K562 (cell line): ENCODE measurements around the gene COL23A1. TPM values are rescaled to one million over a fixed set of nuclear protein-coding genes. Genes with fewer than 3 reads are reported as not detected.

Experiments used
- ATAC-seq: fragments of 200-7000 bp; cut with Tn5 transposase; 3 replicates; pipeline ENCODE4 v1.9.1; 2020; ENCODE audit warnings: moderate library complexity
- BruUV-seq: library from RNA; stranded (reverse); fragments of 400-500 nt; replicated peaks from 2 replicates; lab custom pipeline; 2021; lab: Mats Ljungman, UMichigan
- CTCF ChIA-PET: fragments of 300-600 bp; formaldehyde crosslinking; extraction: SDS; loops from one replicate; lab custom pipeline; 2021; ENCODE audit warnings: low intra/inter-chr PET ratio; lab: Yijun Ruan, JAX
- POLR2A ChIA-PET: fragments of 300-600, 350-650 bp; sonication (Branson Sonifier 250); formaldehyde crosslinking; extraction: SDS; loops from one replicate; lab custom pipeline; 2021; ENCODE audit warnings: antibody characterized with exemption, inconsistent platforms; lab: Yijun Ruan, JAX
- DNase-seq, 4 experiments: peaks; one replicate each; pipeline versions ENCODE4 v3.0.0 to v3.0.0-alpha.2; 2011 to 2018; ENCODE audit warnings: low spot score in 3 of 4, mixed read lengths in 3 of 4; ENCODE audit errors: extremely low read depth in 1 of 4
- FAIRE-seq: peaks from 2 replicates; lab custom pipeline; 2011; peaks lifted over from hg19 to GRCh38; lab: Jason Lieb, UNC
- H2AFZ ChIP-seq: 2 replicates; pipeline ENCODE4 v1.6.0; 2011; ENCODE audit warnings: low read depth, low read length, control low read depth, inconsistent platforms
- H3K27ac ChIP-seq: fragments of 200-600 bp; 3 replicates; pipeline ENCODE4 v1.8.0; 2011; ENCODE audit warnings: low read depth, mild to moderate bottlenecking, control low read depth, inconsistent platforms, low read length, moderate library complexity, mixed read lengths; ENCODE audit errors: extremely low read depth
- H3K27me3 ChIP-seq, 2 experiments: fragments of 300-600 bp in 1 of 2; 2 replicates in 1 of 2; 3 replicates in 1 of 2; pipeline versions ENCODE4 v1.6.0 to v1.8.0; 2011; ENCODE audit warnings: inconsistent platforms in 2 of 2, low read length in 2 of 2, mild to moderate bottlenecking in 1 of 2, mixed read lengths in 1 of 2, moderate library complexity in 1 of 2; ENCODE audit not compliant: control insufficient read depth in 2 of 2, insufficient read depth in 2 of 2
- H3K36me3 ChIP-seq: fragments of 300-600 bp; 3 replicates; pipeline ENCODE4 v1.8.0; 2011; ENCODE audit warnings: mild to moderate bottlenecking, low read length, inconsistent platforms; ENCODE audit not compliant: control insufficient read depth, insufficient read depth
- H3K4me1 ChIP-seq, 2 experiments: fragments of 200-600 bp in 1 of 2; replicated peaks in 1 of 2; 2 replicates in 1 of 2; 3 replicates in 1 of 2; pipeline versions ENCODE4 v1.5.1 to v1.8.0; 2011; ENCODE audit warnings: inconsistent platforms in 2 of 2, low read length in 2 of 2, mild to moderate bottlenecking in 1 of 2, mixed read lengths in 1 of 2, moderate library complexity in 1 of 2; ENCODE audit not compliant: control insufficient read depth in 2 of 2, insufficient read depth in 2 of 2
- H3K4me2 ChIP-seq: 2 replicates; pipeline ENCODE4 v1.6.1; 2011; ENCODE audit warnings: low read length, control low read depth, inconsistent platforms, mixed read lengths; ENCODE audit not compliant: insufficient read depth
- H3K4me3 ChIP-seq: fragments of 200-600 bp; sonication (generic), shearing (Covaris generic); 2 replicates; pipeline ENCODE4 v1.5.1; 2016; ENCODE audit warnings: control low read depth, inconsistent platforms
- H3K79me2 ChIP-seq: fragments of 200-600 bp; 3 replicates; pipeline ENCODE4 v1.8.0; 2011; ENCODE audit warnings: low read length, inconsistent platforms; ENCODE audit not compliant: control insufficient read depth, insufficient read depth
- H3K9ac ChIP-seq, 2 experiments: 2 replicates each; pipeline versions ENCODE4 v1.6.0 to v1.6.1; 2011; ENCODE audit warnings: low read depth in 2 of 2, low read length in 2 of 2, control low read depth in 1 of 2, inconsistent platforms in 1 of 2, mild to moderate bottlenecking in 1 of 2, mixed read lengths in 1 of 2; ENCODE audit not compliant: insufficient read depth in 1 of 2
- H3K9me1 ChIP-seq: one replicate; pipeline ENCODE4 v1.6.0; 2011; ENCODE audit warnings: inconsistent platforms, mild to moderate bottlenecking, low read length, moderate library complexity; ENCODE audit not compliant: control insufficient read depth, insufficient read depth
- H3K9me3 ChIP-seq: replicated peaks from 2 replicates; pipeline ENCODE4 v1.5.1; 2011; ENCODE audit warnings: low read depth, low read length, inconsistent platforms; ENCODE audit not compliant: control insufficient read depth, insufficient read depth
- H4K20me1 ChIP-seq: replicated peaks from 2 replicates; pipeline ENCODE4 v1.6.1; 2011; ENCODE audit warnings: low read length, inconsistent platforms, mixed read lengths; ENCODE audit not compliant: control insufficient read depth, insufficient read depth
- GABPA ChIP-seq: fragments of 200-800 bp; sonication (Bioruptor generic); conservative IDR thresholded peaks from 2 replicates; pipeline ENCODE4 v1.6.1; 2016; ENCODE audit warnings: low read depth, missing genetic modification characterization, missing compliant biosample characterization
- HOXB6 ChIP-seq: fragments of 250-450 bp; sonication (Bioruptor Pico); IDR thresholded peaks from 2 replicates; pipeline ENCODE4 v1.5.1; 2022; ENCODE audit warnings: mild to moderate bottlenecking, borderline replicate concordance
- TCF7L2 ChIP-seq: fragments of 150-350 bp; IDR thresholded peaks from 2 replicates; pipeline ENCODE4 v1.6.1; 2016; ENCODE audit warnings: low read depth, mild to moderate bottlenecking, low read length, moderate library complexity
- ZNF644 ChIP-seq: fragments of 200-800 bp; sonication (Bioruptor generic); IDR thresholded peaks from 2 replicates; pipeline ENCODE4 v1.6.1; 2016; ENCODE audit warnings: low read depth, missing genetic modification characterization, missing compliant biosample characterization
- ZNF764 ChIP-seq: fragments of 250-450 bp; sonication (Bioruptor Pico); IDR thresholded peaks from 2 replicates; pipeline ENCODE4 v1.4.0; 2020; ENCODE audit warnings: low read depth, mild to moderate bottlenecking, moderate library complexity
- WGBS: fragments of 100-300 bp; shearing (Covaris generic); methylation state at CpG from one replicate; pipeline ENCODE4 v1.1.6; 2016; ENCODE audit warnings: low coverage, mixed read lengths; ENCODE audit not compliant: insufficient coverage; ENCODE audit errors: missing lambda C conversion rate; 5-methylcytosine and 5-hydroxymethylcytosine counted together
- in situ Hi-C: fragments of 300-500 bp; cut with MboI; formaldehyde crosslinking; loops from 4 replicates; pipeline ENCODE4 v1.15.0; 2018; ENCODE audit warnings: inconsistent platforms, mixed read lengths
- intact Hi-C: fragments of 100-400 bp; cut with micrococcal nuclease; formaldehyde crosslinking; loops from 2 replicates; pipeline ENCODE4 v1.14.2; 2022
- polyA plus RNA-seq, 8 experiments: library from polyadenylated mRNA; depleted of rRNA in 4 of 8; stranded (reverse) in 5 of 8; unstranded in 3 of 8; fragments of >200 nt; fragmentation: Nextera tagmentation in 2 of 8; fragmentation: Illumina TruSeq in 1 of 8; extraction: Ambion mirVana in 2 of 8; extraction: Trizol in 1 of 8; gene quantifications; 2 replicates each; pipeline versions ENCODE4 v1.2.1 to v1.2.3, GENCODE V29; 2011 to 2014; ENCODE audit warnings: inconsistent platforms in 1 of 8, missing spikeins in 1 of 8
- total RNA-seq, 7 experiments: library from RNA; depleted of rRNA in 6 of 7; stranded (reverse); fragments of >200 nt in 6 of 7; fragmentation: Illumina TruSeq in 2 of 7; extraction: Trizol in 2 of 7; gene quantifications; 2 replicates each; pipeline versions ENCODE4 v1.2.1 to v1.2.3, GENCODE V29; 2011 to 2021; ENCODE audit warnings: low replicate concordance in 1 of 7
- TF ChIP-seq, protein P1 (sequence below): fragments of 450-650 bp; conservative IDR thresholded peaks from 2 replicates; pipeline ENCODE4 v1.6.1; 2016; ENCODE audit warnings: missing genetic modification characterization, low read depth, mild to moderate bottlenecking, missing compliant biosample characterization, moderate library complexity

Gene COL23A1
- total and polyA plus RNA-seq, 9 of the 15 experiments (the other 6 are each of a cell fraction or from before 2014, with no cell fraction given), result 0.09 TPM; not detected in 8

DNA sequence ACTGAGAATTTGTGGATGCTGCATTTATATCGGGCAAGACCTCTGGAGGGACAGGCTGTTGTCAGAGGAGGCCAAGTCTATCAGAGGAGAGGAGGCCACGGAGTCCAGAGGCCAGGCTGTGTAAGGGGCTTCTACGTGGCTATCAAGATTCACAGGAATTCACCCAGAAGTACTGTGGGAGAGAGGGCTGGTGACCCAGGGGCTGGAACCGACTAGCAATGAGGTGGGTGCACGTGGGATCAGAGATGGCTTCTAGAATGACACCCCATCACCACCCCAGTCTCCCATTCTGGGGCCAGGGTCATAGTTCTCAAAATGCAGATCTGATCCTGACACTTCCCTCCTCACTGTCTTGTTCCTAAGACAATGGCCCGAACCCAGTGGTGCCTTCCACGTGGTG is 296.4 kb downstream of the COL23A1 start:
- FAIRE-seq, result no peak
- no TSS peak for BruUV-seq
- no peaks in the 10 kb centered on the region for H3K79me2 ChIP-seq
- H3K27ac ChIP-seq, result no peak overlapping the region
- H4K20me1 ChIP-seq, result no peaks in the 10 kb centered on the region
- H3K27me3 ChIP-seq, result peaks cover 16 to 68% of the 10 kb centered on the region in 2 experiments; a peak in 3 of 5 replicates
- ChIA-PET CTCF (no interaction called here), POLR2A (no interaction called here)
- ATAC-seq, result no peak
- in situ Hi-C loops (loop anchor here (10.0 to 25.0 kb wide), 2 partner anchors 543 to 1201 kb away; no protein-coding TSS in a partner anchor), intact Hi-C loops (no loop called here)
- H3K4me2 ChIP-seq, result no peak overlapping the region
- 0% methylated on average over 7 of the region's 7 CpGs for whole genome bisulfite sequencing
- H3K4me3 ChIP-seq, result no peak overlapping the region
- no peak overlapping the region for H2AFZ ChIP-seq
- no peak for DNase-seq
- H3K9me3 ChIP-seq, result no peaks in the 10 kb centered on the region
- H3K4me1 ChIP-seq, result 0 out of 5 replicates have a peak, but pooled peaks cover 0 to 3% of the 10 kb centered on the region in 2 experiments
- H3K9ac ChIP-seq, result no peak overlapping the region
- H3K9me1 ChIP-seq, result no peaks in the 10 kb centered on the region
- TF ChIP-seq HOXB6 (CRISPR knock-in tag), result no peak
- TF ChIP-seq GABPA, result no peak
- no peak for TF ChIP-seq ZNF644 (tag)
- no peak for TF ChIP-seq TCF7L2
- no peak for TF ChIP-seq ZNF764
- TF ChIP-seq, protein P1, sequence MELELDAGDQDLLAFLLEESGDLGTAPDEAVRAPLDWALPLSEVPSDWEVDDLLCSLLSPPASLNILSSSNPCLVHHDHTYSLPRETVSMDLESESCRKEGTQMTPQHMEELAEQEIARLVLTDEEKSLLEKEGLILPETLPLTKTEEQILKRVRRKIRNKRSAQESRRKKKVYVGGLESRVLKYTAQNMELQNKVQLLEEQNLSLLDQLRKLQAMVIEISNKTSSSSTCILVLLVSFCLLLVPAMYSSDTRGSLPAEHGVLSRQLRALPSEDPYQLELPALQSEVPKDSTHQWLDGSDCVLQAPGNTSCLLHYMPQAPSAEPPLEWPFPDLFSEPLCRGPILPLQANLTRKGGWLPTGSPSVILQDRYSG (tag), result no peak
- no peaks in the 10 kb centered on the region for H3K36me3 ChIP-seq
